GM18907 (cell line): Measurements from ENCODE around the gene PADI1.
"Not testable (repeated sequence)": the region's sequence is repeated elsewhere in the genome, so short reads cannot be mapped to it uniquely, and the experiment has no call there.

ENCODE experiments used
- ATAC-seq: cut with Tn5 transposase; IDR thresholded peaks from one replicate; pipeline ENCODE4 v1.9.1; 2021; ENCODE audit warnings: mild to moderate bottlenecking, moderate library complexity; ENCODE audit not compliant: unreplicated experiment

PADI1 gene

GRCh38 chr1:17239420-17239819 is 34.5 kb downstream of the PADI1 start:
- ATAC-seq: no peak

GRCh38 chr1:17241011-17241779 is 36.3 kb downstream of the PADI1 start:
- not testable (repeated sequence) for ATAC-seq

GRCh38 chr1:17241780-17242074 is 36.8 kb downstream of the PADI1 start:
- ATAC-seq: not testable (repeated sequence)

- ATAC-seq: no peak
Observed at GRCh38 chr1:17243274-17243673, 38.3 kb downstream of the PADI1 start.

- no peak for ATAC-seq
Observed at GRCh38 chr1:17244821-17245740, 40.2 kb downstream of the PADI1 start.

- no peak for ATAC-seq
Observed at GRCh38 chr1:17245816-17246325, 40.9 kb downstream of the PADI1 start.

GRCh38 chr1:17246971-17247370 is 42.0 kb downstream of the PADI1 start:
- no peak for ATAC-seq

GRCh38 chr1:17248781-17249180 is 43.9 kb downstream of the PADI1 start, which contains the start of gene PADI3:
PADI3 (plus strand) TSS chr1:17249098; CDS start chr1:17249138, 40 bp downstream.
- ATAC-seq: no peak

GRCh38 chr1:17250601-17251000 is 45.7 kb downstream of the PADI1 start:
- ATAC-seq: no peak

GRCh38 chr1:17251246-17251645 is 46.3 kb downstream of the PADI1 start:
- no peak for ATAC-seq

- ATAC-seq: no peak
Observed at GRCh38 chr1:17251701-17252376, 46.9 kb downstream of the PADI1 start.

GRCh38 chr1:17255336-17255735 is 50.4 kb downstream of the PADI1 start:
- ATAC-seq: no peak

- no peak for ATAC-seq
Observed at GRCh38 chr1:17258116-17258757, 53.3 kb downstream of the PADI1 start.

- ATAC-seq: no peak
Observed at GRCh38 chr1:17258758-17259130, 53.8 kb downstream of the PADI1 start.

GRCh38 chr1:17259233-17259873 is 54.4 kb downstream of the PADI1 start:
- no peak for ATAC-seq

GRCh38 chr1:17260264-17260663 is 55.3 kb downstream of the PADI1 start:
- ATAC-seq: no peak

- ATAC-seq: no peak
Observed at GRCh38 chr1:17260738-17261137, 55.8 kb downstream of the PADI1 start.

- ATAC-seq: no peak
Observed at GRCh38 chr1:17263936-17264335, 59.0 kb downstream of the PADI1 start.

GRCh38 chr1:17264470-17264869 is 59.5 kb downstream of the PADI1 start:
- ATAC-seq: no peak

- ATAC-seq: no peak
Observed at GRCh38 chr1:17265162-17265561, 60.2 kb downstream of the PADI1 start.
